CD4-positive, alpha-beta T cell (primary cell): ENCODE measurements around the gene HDAC4. TPM values are rescaled to one million over a fixed set of nuclear protein-coding genes. Genes with fewer than 3 reads are reported as not detected.

Experiments
- ATAC-seq: fragments of 200-7000 bp; cut with Tn5 transposase; one replicate; pipeline ENCODE4 v1.10.0; 2022; ENCODE audit warnings: mild to moderate bottlenecking; ENCODE audit not compliant: poor library complexity
- CTCF ChIA-PET: fragments of 350-600 bp; sonication (Branson Sonifier 250); formaldehyde crosslinking; loops from one replicate; lab custom pipeline; 2021; ENCODE audit warnings: antibody characterized with exemption, inconsistent platforms; lab: Charles Lee
- POLR2A ChIA-PET: fragments of 350-600 bp; sonication (Branson Sonifier 250); formaldehyde crosslinking; loops from one replicate; lab custom pipeline; 2021; ENCODE audit warnings: antibody characterized with exemption, inconsistent platforms; lab: Charles Lee
- DNase-seq, 14 experiments: peaks; one replicate each; pipeline ENCODE4 v3.0.0-alpha.2; 2013 to 2020; ENCODE audit warnings: mixed read lengths in 2 of 14
- H3K27ac ChIP-seq, 2 donors: one replicate each; pipeline versions ENCODE4 v1.5.1 to v1.7.0; 2013; ENCODE audit warnings: low read length in 2 of 2, low read depth in 1 of 2, mild to moderate bottlenecking in 1 of 2
- H3K27me3 ChIP-seq, 2 experiments: 1 replicate in 1 of 2; 2 replicates in 1 of 2; pipeline versions ENCODE4 v1.6.1 to v1.7.0; 2013; ENCODE audit warnings: low read length in 2 of 2, control low read depth in 1 of 2, mild to moderate bottlenecking in 1 of 2, moderate library complexity in 1 of 2; ENCODE audit not compliant: insufficient read depth in 2 of 2, control insufficient read depth in 1 of 2
- H3K36me3 ChIP-seq: one replicate; pipeline ENCODE4 v1.6.1; 2013; ENCODE audit warnings: low read length, control low read depth; ENCODE audit not compliant: insufficient read depth
- H3K4me1 ChIP-seq: one replicate; pipeline ENCODE4 v1.6.1; 2013; ENCODE audit warnings: low read length, control low read depth; ENCODE audit not compliant: insufficient read depth
- H3K4me3 ChIP-seq: one replicate; pipeline ENCODE4 v1.5.1; 2013; ENCODE audit warnings: mild to moderate bottlenecking, low read length, moderate library complexity
- H3K9me3 ChIP-seq, 2 experiments: 1 replicate in 1 of 2; 2 replicates in 1 of 2; pipeline versions ENCODE4 v1.6.1 to v1.7.0; 2013; ENCODE audit warnings: low read length in 2 of 2, mild to moderate bottlenecking in 2 of 2, control low read depth in 1 of 2, moderate library complexity in 1 of 2; ENCODE audit not compliant: control insufficient read depth in 1 of 2, insufficient read depth in 1 of 2
- H3K27ac Mint-ChIP-seq: one replicate; pipeline ENCODE4 v1.8.0; 2020; ENCODE audit warnings: mixed read lengths
- H3K27me3 Mint-ChIP-seq: one replicate; pipeline ENCODE4 v1.8.0; 2021; ENCODE audit warnings: mixed read lengths
- H3K36me3 Mint-ChIP-seq: one replicate; pipeline ENCODE4 v1.8.0; 2021; ENCODE audit warnings: low read depth, mixed read lengths
- H3K4me1 Mint-ChIP-seq: one replicate; pipeline ENCODE4 v1.8.0; 2021; ENCODE audit warnings: low read depth, mixed read lengths
- H3K4me3 Mint-ChIP-seq: one replicate; pipeline ENCODE4 v1.8.0; 2020; ENCODE audit warnings: mild to moderate bottlenecking, mixed read lengths
- H3K9me3 Mint-ChIP-seq: one replicate; pipeline ENCODE4 v1.8.0; 2020; ENCODE audit warnings: mixed read lengths
- CTCF ChIP-seq: fragments of 200-600 bp; IDR thresholded peaks from one replicate; pipeline ENCODE4 v1.8.0; 2022; ENCODE audit warnings: antibody characterized with exemption, mild to moderate bottlenecking
- intact Hi-C, 2 experiments: fragments of 100-400 bp; cut with DNase I in 1 of 2; cut with micrococcal nuclease in 1 of 2; formaldehyde crosslinking; loops; one replicate each; pipeline versions ENCODE4 v1.15.1 to v1.9.0; 2023 to 2025; cut with DNase I, micrococcal nuclease
- total RNA-seq, 174 experiments: library from RNA in 2 of 174; stranded (reverse) in 2 of 174; gene quantifications; one replicate each; pipeline ENCODE4 v1.2.3 and lab custom pipeline; 2021 to 2026

Gene HDAC4
- total RNA-seq, 2 experiments from 2014 or later: 45.3 to 49.2 TPM

GRCh38 chr2:239101071-239101470 lies 299.7 kb downstream of the HDAC4 start:
- CTCF ChIA-PET: no interaction called here
- Histone ChIP-seq H3K9me3 (no peaks in the 10 kb centered on the region), H3K27me3 (no peaks in the 10 kb centered on the region), H3K4me1 (no peaks in the 10 kb centered on the region), H3K4me3 (no peak overlapping the region), H3K36me3 (peaks cover 74% of the 10 kb centered on the region), H3K27ac (no peak overlapping the region)
- intact Hi-C loops: no loop called here
- H3K27me3 Mint-ChIP-seq: no peaks in the 10 kb centered on the region
- DNase-seq (no peak), ATAC-seq (no peak)
- POLR2A ChIA-PET: no interaction called here
- H3K4me1 Mint-ChIP-seq: no peaks in the 10 kb centered on the region
- no peak for TF ChIP-seq CTCF
- no peak overlapping the region for H3K27ac Mint-ChIP-seq
- no peaks in the 10 kb centered on the region for H3K9me3 Mint-ChIP-seq
- peaks cover 61% of the 10 kb centered on the region for H3K36me3 Mint-ChIP-seq
- H3K4me3 Mint-ChIP-seq: no peak overlapping the region

- Histone ChIP-seq H3K4me3 (no peak overlapping the region), H3K36me3 (peaks cover 70% of the 10 kb centered on the region), H3K27me3 (no peaks in the 10 kb centered on the region), H3K9me3 (no peaks in the 10 kb centered on the region), H3K4me1 (no peaks in the 10 kb centered on the region), H3K27ac (no peak overlapping the region)
- no peak for DNase-seq
- ChIA-PET CTCF (no interaction called here), POLR2A (no interaction called here)
- Mint-ChIP-seq H3K9me3 (no peaks in the 10 kb centered on the region), H3K36me3 (peaks cover 47% of the 10 kb centered on the region), H3K27me3 (no peaks in the 10 kb centered on the region), H3K4me3 (no peak overlapping the region), H3K4me1 (no peaks in the 10 kb centered on the region), H3K27ac (no peak overlapping the region)
- no peak for TF ChIP-seq CTCF
- no peak for ATAC-seq
- intact Hi-C loops: no loop called here
These were observed 301.3 kb downstream of the HDAC4 start for GRCh38 chr2:239099474-239099873.

- CTCF ChIA-PET: no interaction called here
- Histone ChIP-seq H3K4me3 (no peak overlapping the region), H3K36me3 (peaks cover 66% of the 10 kb centered on the region), H3K4me1 (no peaks in the 10 kb centered on the region), H3K9me3 (no peaks in the 10 kb centered on the region), H3K27ac (no peak overlapping the region), H3K27me3 (no peaks in the 10 kb centered on the region)
- Mint-ChIP-seq H3K4me3 (no peak overlapping the region), H3K27me3 (no peaks in the 10 kb centered on the region), H3K9me3 (no peaks in the 10 kb centered on the region), H3K27ac (no peak overlapping the region), H3K4me1 (no peaks in the 10 kb centered on the region), H3K36me3 (peaks cover 54% of the 10 kb centered on the region)
- POLR2A ChIA-PET: no interaction called here
- ATAC-seq (no peak), DNase-seq (peak in 1 of 14 experiments; percentile 17)
- intact Hi-C loops: no loop called here
- no peak for TF ChIP-seq CTCF
These were observed 302.4 kb downstream of the HDAC4 start for GRCh38 chr2:239098288-239098970.
